ENCODE results near the gene PRPF40A.

DNA sequence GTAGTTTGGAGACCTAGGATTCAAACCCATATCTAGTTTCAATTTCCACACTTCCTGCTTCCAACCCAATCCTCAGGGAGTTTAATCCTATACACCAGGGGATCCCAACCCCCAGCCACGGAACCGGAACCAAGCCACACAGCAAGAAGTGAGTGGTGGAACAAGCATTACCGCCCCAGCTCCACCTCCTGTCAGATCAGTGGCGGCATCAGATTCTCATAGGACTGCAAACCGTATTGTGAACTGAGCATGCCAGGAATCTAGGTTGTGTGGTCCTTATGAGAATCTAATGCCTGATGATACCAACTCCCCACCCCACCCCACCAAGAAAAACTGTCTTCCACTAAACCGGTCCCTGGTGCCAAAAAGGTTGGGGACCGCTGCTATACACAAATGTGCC, 52.5 kb downstream of the PRPF40A start:
- TF ChIP-seq, protein P1, sequence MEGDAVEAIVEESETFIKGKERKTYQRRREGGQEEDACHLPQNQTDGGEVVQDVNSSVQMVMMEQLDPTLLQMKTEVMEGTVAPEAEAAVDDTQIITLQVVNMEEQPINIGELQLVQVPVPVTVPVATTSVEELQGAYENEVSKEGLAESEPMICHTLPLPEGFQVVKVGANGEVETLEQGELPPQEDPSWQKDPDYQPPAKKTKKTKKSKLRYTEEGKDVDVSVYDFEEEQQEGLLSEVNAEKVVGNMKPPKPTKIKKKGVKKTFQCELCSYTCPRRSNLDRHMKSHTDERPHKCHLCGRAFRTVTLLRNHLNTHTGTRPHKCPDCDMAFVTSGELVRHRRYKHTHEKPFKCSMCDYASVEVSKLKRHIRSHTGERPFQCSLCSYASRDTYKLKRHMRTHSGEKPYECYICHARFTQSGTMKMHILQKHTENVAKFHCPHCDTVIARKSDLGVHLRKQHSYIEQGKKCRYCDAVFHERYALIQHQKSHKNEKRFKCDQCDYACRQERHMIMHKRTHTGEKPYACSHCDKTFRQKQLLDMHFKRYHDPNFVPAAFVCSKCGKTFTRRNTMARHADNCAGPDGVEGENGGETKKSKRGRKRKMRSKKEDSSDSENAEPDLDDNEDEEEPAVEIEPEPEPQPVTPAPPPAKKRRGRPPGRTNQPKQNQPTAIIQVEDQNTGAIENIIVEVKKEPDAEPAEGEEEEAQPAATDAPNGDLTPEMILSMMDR (conservative IDR thresholded peaks at IDR 0.05; ENCODE audit: low read depth, low read length): no peak
- no peak for TF ChIP-seq EZH2 (IDR thresholded peaks at IDR 0.05; ENCODE audit: borderline replicate concordance, low read depth, low read length, poor library complexity, severe bottlenecking)
